ENCODE data around the gene TGFB1.

- TF ChIP-seq CTCF (IDR thresholded peaks at IDR 0.05): no peak
- TF ChIP-seq POLR2A (IDR thresholded peaks at IDR 0.05): no peak
- no peak for TF ChIP-seq POLR2AphosphoS5 (IDR thresholded peaks at IDR 0.05)
Observed at GRCh38 chr19:41321204-41321599, 32.5 kb downstream of the TGFB1 start.
